ENCODE data around the gene FAT3.

DNA sequence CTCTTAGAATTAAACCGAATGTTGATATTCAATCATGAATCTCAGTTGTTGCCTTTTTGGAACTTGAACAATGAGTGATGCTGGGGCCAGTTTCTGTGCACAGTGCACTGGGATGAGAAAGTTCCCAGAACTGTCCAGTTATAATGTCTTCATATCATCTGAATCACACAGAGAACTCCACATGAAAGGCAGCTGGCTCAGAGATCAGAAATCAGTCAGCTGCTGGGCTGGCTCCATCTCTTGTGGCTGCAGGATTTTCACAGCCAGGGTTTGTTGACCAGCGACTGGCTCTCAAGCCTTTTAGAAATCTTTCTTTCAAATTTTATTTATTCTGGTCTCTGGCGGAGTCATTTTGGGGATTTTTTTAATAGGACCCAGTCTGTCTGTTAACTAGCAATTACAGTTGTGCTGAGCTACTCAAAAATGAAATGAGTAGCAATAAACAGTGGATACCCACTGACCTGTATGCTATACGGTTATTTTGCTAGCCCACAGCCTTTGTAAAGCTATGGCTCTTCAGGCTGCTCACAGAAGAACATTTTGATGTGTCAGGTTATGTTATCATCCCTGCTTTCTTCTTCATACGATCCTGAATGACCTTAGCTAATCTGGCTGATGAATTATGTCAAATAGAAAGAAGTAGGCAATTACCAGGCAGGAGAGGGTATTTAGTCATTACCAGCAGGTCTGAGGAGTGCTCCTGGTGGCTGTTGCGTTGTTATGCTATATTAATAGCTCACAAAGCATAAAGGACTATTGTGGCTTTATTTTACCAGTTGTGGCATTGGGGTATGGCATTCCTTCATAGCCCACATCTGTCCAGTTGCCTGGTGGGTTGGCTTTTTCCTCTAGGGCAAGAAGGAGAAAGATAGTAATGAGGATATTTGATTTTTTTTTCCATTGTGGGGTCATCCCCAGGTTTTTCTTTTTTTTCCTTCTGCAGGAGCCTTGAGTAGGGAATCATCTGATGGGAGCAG, 3.6 kb downstream of the FAT3 start:
- TF ChIP-seq EZH2 (IDR thresholded peaks at IDR 0.05) (no peak), CBX3 (IDR thresholded peaks at IDR 0.05; ENCODE audit: low read depth) (no peak), RAD21 (IDR thresholded peaks at IDR 0.05; ENCODE audit: low read depth) (no peak)
- TF ChIP-seq, protein P1, sequence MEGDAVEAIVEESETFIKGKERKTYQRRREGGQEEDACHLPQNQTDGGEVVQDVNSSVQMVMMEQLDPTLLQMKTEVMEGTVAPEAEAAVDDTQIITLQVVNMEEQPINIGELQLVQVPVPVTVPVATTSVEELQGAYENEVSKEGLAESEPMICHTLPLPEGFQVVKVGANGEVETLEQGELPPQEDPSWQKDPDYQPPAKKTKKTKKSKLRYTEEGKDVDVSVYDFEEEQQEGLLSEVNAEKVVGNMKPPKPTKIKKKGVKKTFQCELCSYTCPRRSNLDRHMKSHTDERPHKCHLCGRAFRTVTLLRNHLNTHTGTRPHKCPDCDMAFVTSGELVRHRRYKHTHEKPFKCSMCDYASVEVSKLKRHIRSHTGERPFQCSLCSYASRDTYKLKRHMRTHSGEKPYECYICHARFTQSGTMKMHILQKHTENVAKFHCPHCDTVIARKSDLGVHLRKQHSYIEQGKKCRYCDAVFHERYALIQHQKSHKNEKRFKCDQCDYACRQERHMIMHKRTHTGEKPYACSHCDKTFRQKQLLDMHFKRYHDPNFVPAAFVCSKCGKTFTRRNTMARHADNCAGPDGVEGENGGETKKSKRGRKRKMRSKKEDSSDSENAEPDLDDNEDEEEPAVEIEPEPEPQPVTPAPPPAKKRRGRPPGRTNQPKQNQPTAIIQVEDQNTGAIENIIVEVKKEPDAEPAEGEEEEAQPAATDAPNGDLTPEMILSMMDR (IDR thresholded peaks at IDR 0.05 in 2 of 3, conservative IDR thresholded peaks at IDR 0.05 in 1 of 3; ENCODE audit: borderline replicate concordance in 1 of 3, insufficient read depth in 1 of 3, low read depth in 2 of 3, low read length in 2 of 3), result no peak
